ENCODE data around the gene SNAPC1.

DNA sequence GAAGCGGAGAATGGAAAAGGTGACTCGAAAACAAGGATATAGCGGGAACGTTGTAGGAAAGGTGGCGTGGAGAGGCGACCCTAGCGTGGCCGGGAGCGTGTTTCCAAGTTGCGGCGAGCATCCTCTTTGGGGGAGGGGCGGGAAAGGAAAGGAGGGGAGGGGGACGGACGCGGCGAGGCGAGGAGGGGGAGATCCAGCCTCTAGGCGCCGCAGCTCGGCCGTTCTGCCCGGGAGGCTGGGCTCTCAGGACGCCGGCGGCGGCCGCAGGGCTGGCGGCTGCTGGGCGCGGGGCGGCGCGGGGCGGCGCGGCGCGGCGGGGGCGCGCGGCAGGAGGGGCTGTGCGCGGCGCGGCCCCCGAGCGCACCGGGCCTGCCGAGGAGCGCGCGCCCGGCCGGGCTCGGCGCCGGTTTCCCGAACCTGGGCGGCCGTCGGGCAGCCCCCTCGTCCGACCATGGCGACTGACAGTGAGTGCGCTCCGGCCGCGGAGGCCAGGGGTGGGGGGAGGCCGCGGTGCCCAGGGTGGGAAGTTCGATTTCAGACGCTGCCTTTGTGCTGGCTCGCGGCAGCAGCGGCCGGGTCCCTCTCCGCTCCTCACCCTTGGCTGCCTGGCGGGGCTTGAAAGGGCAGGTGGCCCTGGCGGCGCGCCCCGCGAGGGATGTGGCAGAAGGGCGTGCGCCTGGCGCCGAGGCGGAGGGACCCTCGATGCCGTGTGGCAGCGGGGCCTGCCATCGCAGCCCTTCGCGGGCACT, 50.3 kb downstream of the SNAPC1 start, which contains the start of gene SYT16:
- TF ChIP-seq FOS (IDR thresholded peaks at IDR 0.05; ENCODE audit: borderline replicate concordance, extremely low read depth, insufficient read length) (no peak), POLR2A (IDR thresholded peaks at IDR 0.05; ENCODE audit: low read depth, low read length) (no peak), RB1 (IDR thresholded peaks at IDR 0.05; ENCODE audit: borderline replicate concordance) (no peak), REST (IDR thresholded peaks at IDR 0.05; ENCODE audit: low read depth, low read length) (no peak), JUND (IDR thresholded peaks at IDR 0.05; ENCODE audit: low read depth, low read length) (no peak), HDAC2 (IDR thresholded peaks at IDR 0.05) (no peak), EP300 (IDR thresholded peaks at IDR 0.05; ENCODE audit: borderline replicate concordance in 1 of 2, control insufficient read depth in 1 of 2, low read depth in 2 of 2, low read length in 2 of 2) (no peak)
- TF ChIP-seq, protein P1, sequence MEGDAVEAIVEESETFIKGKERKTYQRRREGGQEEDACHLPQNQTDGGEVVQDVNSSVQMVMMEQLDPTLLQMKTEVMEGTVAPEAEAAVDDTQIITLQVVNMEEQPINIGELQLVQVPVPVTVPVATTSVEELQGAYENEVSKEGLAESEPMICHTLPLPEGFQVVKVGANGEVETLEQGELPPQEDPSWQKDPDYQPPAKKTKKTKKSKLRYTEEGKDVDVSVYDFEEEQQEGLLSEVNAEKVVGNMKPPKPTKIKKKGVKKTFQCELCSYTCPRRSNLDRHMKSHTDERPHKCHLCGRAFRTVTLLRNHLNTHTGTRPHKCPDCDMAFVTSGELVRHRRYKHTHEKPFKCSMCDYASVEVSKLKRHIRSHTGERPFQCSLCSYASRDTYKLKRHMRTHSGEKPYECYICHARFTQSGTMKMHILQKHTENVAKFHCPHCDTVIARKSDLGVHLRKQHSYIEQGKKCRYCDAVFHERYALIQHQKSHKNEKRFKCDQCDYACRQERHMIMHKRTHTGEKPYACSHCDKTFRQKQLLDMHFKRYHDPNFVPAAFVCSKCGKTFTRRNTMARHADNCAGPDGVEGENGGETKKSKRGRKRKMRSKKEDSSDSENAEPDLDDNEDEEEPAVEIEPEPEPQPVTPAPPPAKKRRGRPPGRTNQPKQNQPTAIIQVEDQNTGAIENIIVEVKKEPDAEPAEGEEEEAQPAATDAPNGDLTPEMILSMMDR (IDR thresholded peaks at IDR 0.05 in 2 of 3, conservative IDR thresholded peaks at IDR 0.05 in 1 of 3; ENCODE audit: control insufficient read depth in 2 of 3, extremely low read depth in 1 of 3, insufficient read depth in 1 of 3, low read depth in 3 of 3, low read length in 3 of 3), result no peak

All from GM12878 (cell line).